Measurements from ENCODE around the gene AK3.

AK3 gene

GRCh38 chr9:4714266-4715016 is 26.6 kb downstream of the AK3 start:
- Histone ChIP-seq H3K4me3 (no peak overlapping the region), H3K27ac (no peak overlapping the region)

DNA sequence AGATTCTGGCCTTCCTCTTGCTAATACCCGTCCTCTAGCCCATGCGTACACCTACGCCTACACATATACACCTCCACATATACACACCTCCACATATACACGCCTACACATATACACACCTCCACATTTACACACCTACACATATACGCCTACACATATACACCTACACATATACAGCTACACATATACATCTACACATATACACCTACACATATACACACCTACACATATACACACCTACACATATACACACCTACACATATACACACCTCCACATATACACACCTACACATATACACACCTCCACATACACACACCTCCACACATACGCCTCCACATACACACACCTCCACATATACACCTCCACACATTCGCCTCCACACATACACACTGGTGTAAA is 27.2 kb downstream of the AK3 start:
- Histone ChIP-seq H3K27ac (no peak overlapping the region), H3K4me3 (no peak overlapping the region)

DNA sequence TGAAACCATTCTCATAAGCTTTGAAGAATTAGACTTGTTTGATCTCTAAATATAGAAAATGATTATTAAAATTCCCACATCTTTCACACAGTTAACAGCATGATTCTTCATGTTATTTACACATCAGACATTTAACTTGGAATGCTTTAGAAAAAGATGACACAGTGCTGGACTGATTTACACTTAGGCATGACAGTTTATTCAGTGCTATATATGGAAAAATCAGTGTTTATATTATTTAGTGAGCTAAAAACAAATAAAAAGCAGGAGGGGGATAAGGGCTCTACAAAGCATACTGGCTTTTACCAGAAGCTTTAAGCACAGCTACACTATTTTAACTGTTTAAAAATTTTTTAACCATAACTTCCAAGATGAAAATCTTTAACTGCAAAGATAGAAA is 31.6 kb downstream of the AK3 start:
- H3K27ac ChIP-seq, result no peak overlapping the region

DNA sequence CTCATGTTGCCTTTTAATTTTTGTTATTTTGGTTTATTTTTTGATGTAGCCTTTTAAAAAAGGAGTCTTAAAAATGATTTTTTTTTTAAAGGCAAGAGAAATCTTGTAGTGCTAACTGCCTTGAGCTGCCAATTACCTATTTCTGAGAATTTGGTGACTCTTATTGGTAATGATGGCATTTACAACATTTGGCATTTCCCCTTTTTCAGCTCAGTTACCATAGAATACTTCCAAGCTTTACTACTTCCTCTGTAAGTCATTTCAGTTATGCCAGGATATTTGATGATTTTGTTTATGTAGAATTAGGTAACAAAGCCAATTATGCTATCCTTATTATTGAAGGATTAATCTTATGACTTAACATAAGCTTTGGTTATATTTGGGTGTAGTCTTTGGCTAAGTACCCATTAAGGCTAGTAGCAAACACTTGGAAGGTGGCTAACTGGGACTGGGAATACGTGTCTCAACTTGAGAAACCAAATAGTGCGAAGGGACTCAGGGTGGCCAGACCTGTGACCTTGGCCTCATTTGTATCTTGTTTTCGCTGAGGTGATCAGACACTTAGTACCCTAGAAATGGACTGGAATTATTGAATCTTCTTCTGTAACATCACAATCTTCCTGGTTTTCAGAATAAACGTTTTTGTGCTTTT is 33.9 kb downstream of the AK3 start:
- Histone ChIP-seq H3K27ac (peak overlapping the region in 1 of 21 experiments; percentile 3), H3K4me3 (no peak overlapping the region)

More for the DNA sequence above, 31.6 kb downstream of the AK3 start:
- H3K4me3 ChIP-seq, result no peak overlapping the region

DNA sequence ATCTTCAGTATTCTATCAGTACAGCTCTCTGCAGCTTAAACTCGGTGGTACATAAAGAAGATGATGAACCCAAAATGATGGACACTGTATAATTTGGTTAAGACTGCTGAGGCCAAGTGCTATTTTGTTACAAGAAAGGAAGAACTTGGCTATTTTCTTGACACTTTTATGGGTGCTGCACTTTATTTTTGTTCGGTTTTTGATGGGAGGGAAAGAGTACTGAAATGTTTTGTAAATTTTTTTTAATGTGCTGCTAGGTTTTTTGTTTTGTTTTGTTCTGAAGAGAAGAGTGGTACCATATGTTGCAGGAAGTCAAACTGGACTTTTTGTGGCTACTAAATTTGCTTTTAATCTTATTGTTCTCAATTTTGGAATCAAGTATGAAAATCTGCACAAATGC is 35.0 kb downstream of the AK3 start:
- no peak overlapping the region for H3K4me3 ChIP-seq
- H3K27ac ChIP-seq, result no peak overlapping the region

DNA sequence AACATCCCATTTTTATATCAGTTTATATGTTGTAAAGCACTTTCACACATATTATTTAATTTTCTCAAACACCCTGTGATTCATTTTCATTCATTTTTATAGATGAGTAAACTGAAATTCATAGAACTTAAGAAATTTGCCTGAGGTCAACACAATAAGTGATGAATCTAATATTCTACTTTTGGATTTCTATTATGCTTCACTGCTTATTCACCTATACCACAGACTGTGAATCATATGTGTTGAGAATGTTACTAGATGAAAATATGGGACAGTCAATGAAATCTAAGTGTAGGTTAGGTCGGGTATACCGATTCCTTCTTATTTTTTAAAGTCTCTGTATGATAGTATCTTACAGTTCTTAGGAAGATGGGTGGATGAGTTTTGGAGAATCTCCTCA is 36.9 kb downstream of the AK3 start:
- Histone ChIP-seq H3K27ac (no peak overlapping the region), H3K4me3 (no peak overlapping the region)

GRCh38 chr9:4701526-4701925 is 39.5 kb downstream of the AK3 start:
- H3K4me3 ChIP-seq, result no peak overlapping the region
- H3K27ac ChIP-seq, result no peak overlapping the region

- no peak overlapping the region for H3K27ac ChIP-seq
- no peak overlapping the region for H3K4me3 ChIP-seq
Measured at GRCh38 chr9:4700932-4701331, 40.1 kb downstream of the AK3 start.

- Histone ChIP-seq H3K27ac (no peak overlapping the region), H3K4me3 (no peak overlapping the region)
Measured at GRCh38 chr9:4700091-4700490, 40.9 kb downstream of the AK3 start.

DNA sequence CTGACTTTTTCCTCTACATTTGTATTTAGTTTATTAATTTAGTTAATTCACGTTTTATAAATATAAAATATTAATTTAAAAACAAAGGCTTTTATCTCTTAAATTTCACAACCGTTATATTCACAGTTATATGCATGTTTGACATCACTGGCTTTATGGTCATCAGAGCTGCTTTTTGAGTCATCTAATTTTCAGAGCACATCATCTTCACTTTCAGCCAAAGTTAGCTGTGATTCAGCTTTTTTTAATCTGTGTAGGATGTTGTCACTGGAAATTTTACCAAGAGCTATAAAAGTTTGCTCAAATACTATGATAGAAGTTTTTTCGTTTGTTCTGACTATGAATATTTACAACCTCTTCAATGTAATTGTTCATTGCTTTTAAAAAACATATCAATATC is 49.2 kb downstream of the AK3 start:
- Histone ChIP-seq H3K4me3 (no peak overlapping the region), H3K27ac (peak overlapping the region in 1 of 21 experiments; percentile 14)

- peak overlapping the region in 3 of 21 experiments; percentile 4 to 12 (median 4) for H3K27ac ChIP-seq
- H3K4me3 ChIP-seq, result no peak overlapping the region
Measured at GRCh38 chr9:4690144-4690543, 50.9 kb downstream of the AK3 start.

DNA sequence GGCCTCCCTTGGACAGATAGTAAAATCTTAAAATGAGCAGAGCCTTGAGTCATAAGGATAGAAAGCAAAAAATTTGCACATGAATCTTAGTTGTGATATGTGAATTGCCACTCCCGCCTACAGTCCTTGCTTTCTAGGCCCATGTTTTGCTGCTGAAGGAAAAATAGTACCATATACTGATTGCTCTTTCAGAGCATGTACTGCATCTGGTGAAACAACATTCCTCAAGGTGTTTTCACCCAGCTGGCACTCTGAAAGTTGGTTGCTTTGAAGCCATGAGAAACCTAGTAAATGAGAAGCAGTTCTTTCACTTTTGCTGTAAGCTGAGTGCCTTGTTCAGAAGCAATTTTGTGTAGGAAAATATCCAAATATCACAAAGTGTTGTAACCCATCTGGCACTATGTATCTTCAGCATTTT is 51.3 kb downstream of the AK3 start:
- Histone ChIP-seq H3K27ac (peak overlapping the region in 4 of 21 experiments; percentile 4 to 35 (median 8)), H3K4me3 (no peak overlapping the region)

DNA sequence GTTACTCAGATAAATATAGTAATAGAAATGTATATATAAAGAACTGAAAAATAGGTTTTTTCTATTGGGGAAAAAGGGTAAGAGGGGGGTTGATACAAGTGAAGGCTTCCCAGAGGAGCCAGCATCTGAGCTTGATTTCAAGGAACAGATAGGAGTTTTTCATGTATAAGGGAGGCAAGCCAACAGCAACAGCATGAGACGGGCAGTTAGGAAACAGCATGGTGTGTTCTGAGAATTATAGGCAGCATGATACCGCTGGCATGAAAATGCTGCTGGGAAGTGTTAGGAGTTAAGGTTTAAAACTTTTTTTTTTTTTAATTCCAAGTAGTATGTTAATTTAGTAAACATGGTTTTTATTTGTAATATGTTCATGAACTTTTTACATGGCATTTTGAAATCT is 52.0 kb downstream of the AK3 start:
- H3K4me3 ChIP-seq, result no peak overlapping the region
- H3K27ac ChIP-seq, result no peak overlapping the region

- no peak overlapping the region for H3K27ac ChIP-seq
- no peak overlapping the region for H3K4me3 ChIP-seq
Measured at GRCh38 chr9:4686584-4686983, 54.4 kb downstream of the AK3 start.

- no peak overlapping the region for H3K27ac ChIP-seq
- no peak overlapping the region for H3K4me3 ChIP-seq
Measured at GRCh38 chr9:4686112-4686511, 54.9 kb downstream of the AK3 start.

GRCh38 chr9:4684820-4685219 is 56.2 kb downstream of the AK3 start:
- Histone ChIP-seq H3K4me3 (no peak overlapping the region), H3K27ac (no peak overlapping the region)

GRCh38 chr9:4680750-4681149 is 60.3 kb downstream of the AK3 start:
- H3K4me3 ChIP-seq, result peak overlapping the region in 5 of 7 experiments; percentile 60 to 80 (median 71)

GRCh38 chr9:4680173-4680525 is 60.9 kb downstream of the AK3 start:
- peak overlapping the region; percentile 57 to 80 (median 71) for H3K4me3 ChIP-seq
- H3K27ac ChIP-seq, result peak overlapping the region; percentile 87 to 99 (median 96)

More at GRCh38 chr9:4680750-4681149, 60.3 kb downstream of the AK3 start:
- peak overlapping the region in 11 of 21 experiments; percentile 95 to 99 (median 98) for H3K27ac ChIP-seq

GRCh38 chr9:4679268-4680172 is 61.5 kb downstream of the AK3 start, which contains the start of gene CDC37L1:
TSS of gene CDC37L1 (plus strand) at chr9:4679569. CDS start at chr9:4679768, 199 bp downstream.
- peak within 1 kb of the TSS; percentile 87 to 99 (median 96) for H3K27ac ChIP-seq

DNA sequence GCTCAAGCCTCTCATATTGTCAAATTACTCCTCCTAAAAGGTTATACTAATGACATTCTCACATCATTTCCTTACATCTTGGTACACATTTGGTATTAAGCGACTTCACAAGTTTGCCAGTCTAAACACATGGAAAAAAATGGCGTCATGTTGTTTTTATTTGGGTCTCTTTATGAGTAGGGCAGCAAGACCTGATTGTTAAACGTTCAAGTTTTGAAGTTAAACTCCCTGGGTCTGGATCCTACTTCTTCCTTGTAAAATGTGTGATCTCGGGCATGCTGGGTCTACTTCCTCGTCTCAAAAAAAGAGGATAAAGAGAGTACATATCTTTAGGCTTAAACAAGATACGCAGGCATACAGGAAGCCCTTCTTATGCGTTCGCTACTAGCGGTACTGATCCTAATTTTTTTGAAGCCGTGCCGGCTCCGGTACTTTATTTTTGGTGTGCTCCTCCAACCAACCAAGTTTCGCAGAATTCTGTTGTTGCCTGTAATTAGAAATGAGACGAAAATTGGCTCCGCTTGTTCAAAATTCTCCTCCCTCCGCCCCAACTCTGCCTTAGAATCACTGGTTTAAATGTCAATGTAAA is 62.2 kb downstream of the AK3 start:
- Histone ChIP-seq H3K4me3 (peak overlapping the region; percentile 57 to 80 (median 71)), H3K27ac (peak overlapping the region; percentile 57 to 99 (median 96))

More at GRCh38 chr9:4679268-4680172, 61.5 kb downstream of the AK3 start, which contains the start of gene CDC37L1:
- H3K4me3 ChIP-seq, result peak within 1 kb of the TSS; percentile 57 to 80 (median 71)

Measured in skin epidermis (tissue), 12 donors.